ENCODE measurements around the gene CCDC34.

CCDC34 gene

GRCh38 chr11:27290261-27291050 is 72.6 kb downstream of the CCDC34 start:
- no peak for DNase-seq (ENCODE audit: extremely low read depth, low read depth)
- TF ChIP-seq, protein P1, sequence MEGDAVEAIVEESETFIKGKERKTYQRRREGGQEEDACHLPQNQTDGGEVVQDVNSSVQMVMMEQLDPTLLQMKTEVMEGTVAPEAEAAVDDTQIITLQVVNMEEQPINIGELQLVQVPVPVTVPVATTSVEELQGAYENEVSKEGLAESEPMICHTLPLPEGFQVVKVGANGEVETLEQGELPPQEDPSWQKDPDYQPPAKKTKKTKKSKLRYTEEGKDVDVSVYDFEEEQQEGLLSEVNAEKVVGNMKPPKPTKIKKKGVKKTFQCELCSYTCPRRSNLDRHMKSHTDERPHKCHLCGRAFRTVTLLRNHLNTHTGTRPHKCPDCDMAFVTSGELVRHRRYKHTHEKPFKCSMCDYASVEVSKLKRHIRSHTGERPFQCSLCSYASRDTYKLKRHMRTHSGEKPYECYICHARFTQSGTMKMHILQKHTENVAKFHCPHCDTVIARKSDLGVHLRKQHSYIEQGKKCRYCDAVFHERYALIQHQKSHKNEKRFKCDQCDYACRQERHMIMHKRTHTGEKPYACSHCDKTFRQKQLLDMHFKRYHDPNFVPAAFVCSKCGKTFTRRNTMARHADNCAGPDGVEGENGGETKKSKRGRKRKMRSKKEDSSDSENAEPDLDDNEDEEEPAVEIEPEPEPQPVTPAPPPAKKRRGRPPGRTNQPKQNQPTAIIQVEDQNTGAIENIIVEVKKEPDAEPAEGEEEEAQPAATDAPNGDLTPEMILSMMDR (IDR thresholded peaks at IDR 0.05; ENCODE audit: low read depth, low read length): no peak

Measured in AG09319 (cell line).